ENCODE measurements around the gene TRAPPC10.

DNA sequence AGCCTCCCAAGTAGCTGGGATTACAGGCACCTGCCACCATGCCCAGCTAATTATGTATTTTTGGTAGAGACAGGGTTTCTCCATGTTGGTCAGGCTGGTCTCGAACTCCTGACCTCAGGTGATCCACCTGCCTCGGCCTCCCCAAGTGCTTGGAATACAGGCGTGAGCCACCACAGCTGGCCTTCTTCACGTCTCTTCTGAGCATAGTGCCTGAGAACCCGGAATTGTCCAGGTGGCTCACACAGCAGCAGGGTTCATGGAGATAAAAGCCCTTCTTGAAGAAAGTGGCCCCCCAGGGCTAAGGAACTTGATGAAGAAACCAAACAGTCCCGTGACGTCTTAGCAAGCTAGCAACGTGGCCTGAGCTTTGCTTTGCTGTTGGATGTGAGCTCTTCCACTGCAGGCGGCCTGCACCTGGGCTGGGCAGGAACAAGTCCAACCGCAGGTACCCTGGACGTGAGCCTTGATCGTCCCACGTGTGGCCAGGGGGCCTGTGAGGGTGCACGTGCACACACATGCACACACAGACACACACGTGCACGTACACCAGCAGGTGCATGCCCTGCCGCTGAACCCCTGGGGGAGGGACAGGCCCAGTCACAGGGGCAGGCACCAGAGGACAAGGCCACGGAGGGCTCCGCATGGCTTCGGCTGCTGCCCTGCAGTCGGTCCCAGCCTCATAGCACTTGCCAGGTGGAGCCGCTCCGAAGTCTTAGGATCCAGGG lies 23.4 kb upstream of the TRAPPC10 start:
- TF ChIP-seq EP300 (IDR thresholded peaks at IDR 0.05) (no peak), CTCF (IDR thresholded peaks at IDR 0.05) (no peak), POLR2A (IDR thresholded peaks at IDR 0.05) (no peak)
